Omental fat pad (tissue), 4 donors: ENCODE results near the gene OR56B1. TPM values are rescaled to one million over a fixed set of nuclear protein-coding genes. Genes with fewer than 3 reads are reported as not detected.

Experiments used
- ATAC-seq: fragments of 150-250 bp; one replicate; pipeline ENCODE4 v1.9.1; 2016; ENCODE audit warnings: mild to moderate bottlenecking, moderate library complexity; ENCODE audit not compliant: low FRiP score
- DNase-seq: peaks from one replicate; pipeline ENCODE4 v3.0.0-alpha.2; 2019; ENCODE audit warnings: low spot score
- total RNA-seq, 4 donors: library from RNA; depleted of rRNA; stranded (reverse); fragments of >200 nt; gene quantifications; one replicate each; pipeline ENCODE4 v1.1.0, GENCODE V29; 2016
- TF ChIP-seq, protein P1 (sequence below), 3 donors: fragments of 450-650 bp; IDR thresholded peaks; one replicate each; pipeline ENCODE4 v1.5.1; 2016 to 2017; ENCODE audit warnings: antibody characterized with exemption in 3 of 3, mild to moderate bottlenecking in 3 of 3, moderate library complexity in 2 of 3

Gene OR56B1
- total RNA-seq, 4 donors from 2014 or later, result 0.47 TPM; not detected in 3

DNA sequence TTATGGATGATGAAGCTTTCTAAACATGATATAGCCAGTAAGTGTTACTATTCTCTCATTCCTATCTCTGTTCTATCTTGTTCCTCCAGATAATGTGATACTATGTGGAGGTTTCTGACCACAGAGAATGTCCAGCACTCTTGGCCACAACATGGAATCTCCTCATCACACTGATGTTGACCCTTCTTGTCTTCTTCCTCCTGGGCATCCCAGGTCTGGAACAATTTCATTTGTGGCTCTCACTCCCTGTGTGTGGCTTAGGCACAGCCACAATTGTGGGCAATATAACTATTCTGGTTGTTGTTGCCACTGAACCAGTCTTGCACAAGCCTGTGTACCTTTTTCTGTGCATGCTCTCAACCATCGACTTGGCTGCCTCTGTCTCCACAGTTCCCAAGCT is 9.9 kb upstream of the OR56B1 start:
- ATAC-seq (no peak), DNase-seq (no peak)
- TF ChIP-seq, protein P1, sequence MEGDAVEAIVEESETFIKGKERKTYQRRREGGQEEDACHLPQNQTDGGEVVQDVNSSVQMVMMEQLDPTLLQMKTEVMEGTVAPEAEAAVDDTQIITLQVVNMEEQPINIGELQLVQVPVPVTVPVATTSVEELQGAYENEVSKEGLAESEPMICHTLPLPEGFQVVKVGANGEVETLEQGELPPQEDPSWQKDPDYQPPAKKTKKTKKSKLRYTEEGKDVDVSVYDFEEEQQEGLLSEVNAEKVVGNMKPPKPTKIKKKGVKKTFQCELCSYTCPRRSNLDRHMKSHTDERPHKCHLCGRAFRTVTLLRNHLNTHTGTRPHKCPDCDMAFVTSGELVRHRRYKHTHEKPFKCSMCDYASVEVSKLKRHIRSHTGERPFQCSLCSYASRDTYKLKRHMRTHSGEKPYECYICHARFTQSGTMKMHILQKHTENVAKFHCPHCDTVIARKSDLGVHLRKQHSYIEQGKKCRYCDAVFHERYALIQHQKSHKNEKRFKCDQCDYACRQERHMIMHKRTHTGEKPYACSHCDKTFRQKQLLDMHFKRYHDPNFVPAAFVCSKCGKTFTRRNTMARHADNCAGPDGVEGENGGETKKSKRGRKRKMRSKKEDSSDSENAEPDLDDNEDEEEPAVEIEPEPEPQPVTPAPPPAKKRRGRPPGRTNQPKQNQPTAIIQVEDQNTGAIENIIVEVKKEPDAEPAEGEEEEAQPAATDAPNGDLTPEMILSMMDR (IDR thresholded peaks at IDR 0.05), result no peak

DNA sequence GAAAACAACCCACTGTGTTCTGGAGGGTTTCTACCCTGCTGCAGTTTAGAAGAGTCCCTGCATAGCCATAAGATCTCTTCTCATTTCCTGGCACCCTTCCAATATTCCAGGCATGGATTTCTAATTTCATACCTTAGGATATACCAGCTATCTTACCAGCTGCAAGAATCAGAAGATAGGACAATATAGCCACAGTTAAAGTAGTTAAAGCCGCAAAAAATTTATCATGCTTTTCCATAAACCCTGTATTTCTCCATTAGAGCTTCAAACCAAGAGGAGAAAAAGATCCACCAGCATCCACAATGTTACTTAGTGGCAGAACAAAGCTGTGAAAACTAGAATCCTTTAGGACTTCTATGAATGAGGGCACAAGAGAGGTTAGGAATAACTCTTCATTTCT is 8.6 kb upstream of the OR56B1 start:
- TF ChIP-seq, protein P1 (IDR thresholded peaks at IDR 0.05), result no peak
- no peak for ATAC-seq

DNA sequence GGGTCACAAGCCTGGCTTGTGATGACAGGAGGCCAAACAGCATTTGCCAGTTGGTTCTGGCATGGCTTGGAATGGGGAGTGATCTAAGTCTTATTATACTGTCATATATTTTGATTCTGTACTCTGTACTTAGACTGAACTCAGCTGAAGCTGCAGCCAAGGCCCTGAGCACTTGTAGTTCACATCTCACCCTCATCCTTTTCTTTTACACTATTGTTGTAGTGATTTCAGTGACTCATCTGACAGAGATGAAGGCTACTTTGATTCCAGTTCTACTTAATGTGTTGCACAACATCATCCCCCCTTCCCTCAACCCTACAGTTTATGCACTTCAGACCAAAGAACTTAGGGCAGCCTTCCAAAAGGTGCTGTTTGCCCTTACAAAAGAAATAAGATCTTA is 843 bp downstream of the OR56B1 start:
- DNase-seq (no peak), ATAC-seq (no peak)
- TF ChIP-seq, protein P1 (IDR thresholded peaks at IDR 0.05), result no peak

More for the DNA sequence above, 8.6 kb upstream of the OR56B1 start:
- no peak for DNase-seq

DNA sequence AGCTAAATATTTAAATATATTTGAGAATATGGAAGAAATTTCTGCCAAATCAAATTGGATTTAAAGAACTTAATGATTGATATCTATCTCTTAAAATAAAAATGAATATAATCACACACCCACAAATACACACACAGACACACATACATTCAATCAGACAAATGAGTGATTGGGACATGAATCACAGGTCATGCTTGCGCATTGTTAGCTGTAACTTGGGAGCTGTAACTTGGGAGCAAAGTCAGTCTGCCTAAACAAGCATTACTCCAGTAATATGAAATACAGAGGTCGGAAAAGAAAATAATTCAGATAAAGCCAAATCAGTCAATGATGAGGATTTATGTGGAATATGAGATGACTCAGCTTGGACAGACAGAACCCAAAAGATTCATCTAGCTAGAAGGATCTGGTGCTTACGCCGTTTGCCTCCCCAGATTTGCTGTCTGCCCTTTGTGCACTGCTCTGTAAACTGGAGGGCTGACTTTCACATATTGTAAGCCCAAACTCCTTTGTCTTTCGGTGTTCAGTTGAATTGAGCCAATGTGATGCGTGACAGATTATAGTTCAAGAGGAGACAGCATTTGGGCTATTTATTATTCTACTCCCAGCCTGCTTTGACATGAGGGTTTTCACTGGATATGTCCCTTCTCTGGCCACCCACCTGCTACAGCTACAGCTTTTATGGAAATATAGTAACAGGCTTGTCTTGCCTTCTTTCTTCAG is 1.6 kb downstream of the OR56B1 start:
- DNase-seq (no peak), ATAC-seq (no peak)
- TF ChIP-seq, protein P1 (IDR thresholded peaks at IDR 0.05), result no peak

GRCh38 chr11:5738431-5738830 is 2.2 kb downstream of the OR56B1 start:
- ATAC-seq (no peak), DNase-seq (no peak)
- TF ChIP-seq, protein P1 (IDR thresholded peaks at IDR 0.05), result no peak

GRCh38 chr11:5746614-5747013 is 10.4 kb downstream of the OR56B1 start:
- DNase-seq (no peak), ATAC-seq (no peak)
- TF ChIP-seq, protein P1 (IDR thresholded peaks at IDR 0.05), result no peak

- ATAC-seq (no peak), DNase-seq (no peak)
- TF ChIP-seq, protein P1 (IDR thresholded peaks at IDR 0.05), result no peak
These were observed 13.6 kb downstream of the OR56B1 start for GRCh38 chr11:5749836-5750235.
